ENCODE data around the gene FAM193B.

- TF ChIP-seq POLR2AphosphoS5 (IDR thresholded peaks at IDR 0.05): no peak
- TF ChIP-seq CTCF (IDR thresholded peaks at IDR 0.05): no peak
Observed at GRCh38 chr5:177596775-177597238, 42.4 kb upstream of the FAM193B start.
